ENCODE measurements around the gene CARMIL1. TPM values are rescaled to one million over a fixed set of nuclear protein-coding genes. Genes with fewer than 3 reads are reported as not detected.
A peak's percentile ranks its signal among the peaks of the same experiment; 100 is the strongest.

CARMIL1 gene
- total and polyA plus RNA-seq, 11 donors = 2.4 to 9.1 (median 5.3) TPM

- TF ChIP-seq POLR2A (IDR thresholded peaks at IDR 0.05) (no peak), CTCF (IDR thresholded peaks at IDR 0.05) (no peak)
- no peak for ATAC-seq
- Histone ChIP-seq H3K4me1 (no peaks in the 10 kb centered on the region), H3K36me3 (no peaks in the 10 kb centered on the region), H3K27me3 (no peaks in the 10 kb centered on the region), H3K9me3 (no peaks in the 10 kb centered on the region), H3K27ac (no peak overlapping the region), H3K4me3 (no peak overlapping the region)
- intact Hi-C loops (cut with DNase I) = no loop called here
- no peak for DNase-seq
- WGBS, 4 donors = 87 to 95% (median 92%) methylated on average over 4 of the region's 4 CpGs
Observed at GRCh38 chr6:25463441-25463840, 184.3 kb downstream of the CARMIL1 start.

- 81 to 89% (median 86%) methylated on average over 1 of the region's 1 CpG for WGBS, 4 donors
- TF ChIP-seq POLR2A (IDR thresholded peaks at IDR 0.05) = no peak
- no peak for TF ChIP-seq CTCF (IDR thresholded peaks at IDR 0.05)
Observed at GRCh38 chr6:25464225-25464624, 185.1 kb downstream of the CARMIL1 start.

GRCh38 chr6:25465941-25466340 lies 186.8 kb downstream of the CARMIL1 start:
- no peaks in the 10 kb centered on the region for H3K36me3 ChIP-seq
- no peaks in the 10 kb centered on the region for H3K27me3 ChIP-seq
- H3K4me1 ChIP-seq = no peaks in the 10 kb centered on the region
- no peak for ATAC-seq
- no peak overlapping the region for H3K4me3 ChIP-seq
- TF ChIP-seq POLR2A (IDR thresholded peaks at IDR 0.05) = no peak
- no peaks in the 10 kb centered on the region for H3K9me3 ChIP-seq
- DNase-seq = no peak
- intact Hi-C loops (cut with DNase I) = no loop called here
- H3K27ac ChIP-seq = no peak overlapping the region
- 87 to 97% (median 91%) methylated on average over 2 of the region's 2 CpGs for WGBS, 4 donors

More at GRCh38 chr6:25464225-25464624, 185.1 kb downstream of the CARMIL1 start:
- intact Hi-C loops (cut with DNase I) = no loop called here
- Histone ChIP-seq H3K4me1 (no peaks in the 10 kb centered on the region), H3K9me3 (no peaks in the 10 kb centered on the region), H3K27ac (no peak overlapping the region), H3K36me3 (no peaks in the 10 kb centered on the region), H3K27me3 (no peaks in the 10 kb centered on the region), H3K4me3 (no peak overlapping the region)
- DNase-seq (no peak), ATAC-seq (no peak)

GRCh38 chr6:25468881-25469280 lies 189.7 kb downstream of the CARMIL1 start:
- TF ChIP-seq POLR2A (IDR thresholded peaks at IDR 0.05) = no peak
- TF ChIP-seq CTCF (IDR thresholded peaks at IDR 0.05) = no peak
- no peaks in the 10 kb centered on the region for H3K9me3 ChIP-seq
- DNase-seq (no peak), ATAC-seq (no peak)
- intact Hi-C loops (cut with DNase I) = no loop called here
- H3K4me3 ChIP-seq = no peak overlapping the region
- WGBS, 4 donors = 87 to 94% (median 92%) methylated on average over 2 of the region's 2 CpGs
- no peak overlapping the region for H3K27ac ChIP-seq
- peaks cover 0 to 2% (median 0%) of the 10 kb centered on the region in 9 donors for H3K36me3 ChIP-seq
- peaks cover 0 to 5% (median 0%) of the 10 kb centered on the region in 12 donors for H3K4me1 ChIP-seq
- no peaks in the 10 kb centered on the region for H3K27me3 ChIP-seq

GRCh38 chr6:25469797-25470388 lies 190.7 kb downstream of the CARMIL1 start:
- DNase-seq = no peak
- intact Hi-C loops (cut with DNase I) = no loop called here
- no peak overlapping the region for H3K27ac ChIP-seq
- no peaks in the 10 kb centered on the region for H3K27me3 ChIP-seq
- H3K4me3 ChIP-seq = no peak overlapping the region
- peaks cover 0 to 5% (median 0%) of the 10 kb centered on the region in 12 donors for H3K4me1 ChIP-seq
- TF ChIP-seq CTCF (IDR thresholded peaks at IDR 0.05) (peak in 2 of 12 donors; percentile 30 to 31), POLR2A (IDR thresholded peaks at IDR 0.05) (no peak)
- peaks cover 0 to 2% (median 0%) of the 10 kb centered on the region in 9 donors for H3K36me3 ChIP-seq
- H3K9me3 ChIP-seq = no peaks in the 10 kb centered on the region
- ATAC-seq = no peak

All from heart left ventricle (tissue), 16 donors.